Neuronal stem cell (in vitro differentiated cells): Measurements from ENCODE around the gene SLX4IP.

ENCODE experiments used
- DNase-seq: peaks from one replicate; pipeline ENCODE4 v3.0.0-alpha.2; 2013; ENCODE audit warnings: low spot score
- H2AFZ ChIP-seq: one replicate; pipeline ENCODE4 v1.6.1; 2013; ENCODE audit warnings: mild to moderate bottlenecking, low read length, inconsistent platforms
- H2AK5ac ChIP-seq: 2 replicates; pipeline ENCODE4 v1.6.1; 2013; ENCODE audit warnings: low read depth, mild to moderate bottlenecking, inconsistent platforms, low read length, moderate library complexity, mixed read lengths
- H2BK120ac ChIP-seq: 2 replicates; pipeline ENCODE4 v1.6.1; 2013; ENCODE audit warnings: low read depth, mild to moderate bottlenecking, inconsistent platforms, low read length, moderate library complexity, mixed read lengths
- H2BK12ac ChIP-seq: one replicate; pipeline ENCODE4 v1.6.1; 2013; ENCODE audit warnings: low read length, inconsistent platforms
- H2BK15ac ChIP-seq: 2 replicates; pipeline ENCODE4 v1.6.1; 2013; ENCODE audit warnings: mild to moderate bottlenecking, low read length, inconsistent platforms, mixed read lengths
- H2BK5ac ChIP-seq: one replicate; pipeline ENCODE4 v1.6.1; 2013; ENCODE audit warnings: inconsistent platforms, mild to moderate bottlenecking, low read length, moderate library complexity
- H3K14ac ChIP-seq: one replicate; pipeline ENCODE4 v1.6.1; 2013; ENCODE audit warnings: low read length, inconsistent platforms
- H3K18ac ChIP-seq: 2 replicates; pipeline ENCODE4 v1.6.1; 2013; ENCODE audit warnings: low read length, inconsistent platforms
- H3K23ac ChIP-seq: 2 replicates; pipeline ENCODE4 v1.6.1; 2013; ENCODE audit warnings: low read depth, mild to moderate bottlenecking, mixed read lengths, low read length, inconsistent platforms; ENCODE audit not compliant: poor library complexity
- H3K27ac ChIP-seq: replicated peaks from 3 replicates; pipeline ENCODE4 v1.5.1; 2013; ENCODE audit warnings: low read length, inconsistent platforms
- H3K27me3 ChIP-seq, 3 experiments: 2 replicates each; pipeline ENCODE4 v1.6.1; 2013; ENCODE audit warnings: low read length in 3 of 3, mild to moderate bottlenecking in 2 of 3, inconsistent platforms in 1 of 3, low read depth in 1 of 3, mixed read lengths in 1 of 3, moderate library complexity in 1 of 3; ENCODE audit not compliant: control insufficient read depth in 3 of 3, insufficient read depth in 3 of 3
- H3K36me3 ChIP-seq, 2 donors: replicated peaks in 1 of 2; 2 replicates each; pipeline ENCODE4 v1.6.1; 2013; ENCODE audit warnings: low read length in 2 of 2; ENCODE audit not compliant: control insufficient read depth in 2 of 2, insufficient read depth in 2 of 2
- H3K4ac ChIP-seq: 2 replicates; pipeline ENCODE4 v1.6.1; 2013; ENCODE audit warnings: inconsistent platforms, mild to moderate bottlenecking, low read length, moderate library complexity
- H3K4me1 ChIP-seq, 2 donors: 1 replicate in 1 of 2; 2 replicates in 1 of 2; pipeline ENCODE4 v1.6.1; 2013; ENCODE audit warnings: low read length in 2 of 2, low read depth in 1 of 2; ENCODE audit not compliant: control insufficient read depth in 2 of 2, insufficient read depth in 1 of 2
- H3K4me2 ChIP-seq: one replicate; pipeline ENCODE4 v1.6.1; 2013; ENCODE audit warnings: mild to moderate bottlenecking, low read length, inconsistent platforms; ENCODE audit not compliant: insufficient read depth, poor library complexity, severe bottlenecking
- H3K4me3 ChIP-seq, 2 donors: 2 replicates each; pipeline ENCODE4 v1.5.1; 2013; ENCODE audit warnings: low read length in 2 of 2, mild to moderate bottlenecking in 2 of 2, inconsistent platforms in 1 of 2, moderate library complexity in 1 of 2
- H3K79me1 ChIP-seq: one replicate; pipeline ENCODE4 v1.6.1; 2013; ENCODE audit warnings: low read depth, mild to moderate bottlenecking, inconsistent platforms, low read length, moderate library complexity
- H3K9ac ChIP-seq: one replicate; pipeline ENCODE4 v1.6.1; 2013; ENCODE audit warnings: mild to moderate bottlenecking, low read depth, low read length, inconsistent platforms; ENCODE audit not compliant: poor library complexity
- H3K9me3 ChIP-seq, 2 donors: replicated peaks in 1 of 2; 2 replicates each; pipeline versions ENCODE3 to v1.6.1; 2013; ENCODE audit warnings: low read length in 2 of 2, mild to moderate bottlenecking in 2 of 2, inconsistent platforms in 1 of 2, low read depth in 1 of 2, mixed read lengths in 1 of 2, moderate library complexity in 1 of 2; ENCODE audit not compliant: control insufficient read depth in 2 of 2, insufficient read depth in 1 of 2
- H4K8ac ChIP-seq: one replicate; pipeline ENCODE4 v1.6.1; 2013; ENCODE audit warnings: low read depth, mild to moderate bottlenecking, inconsistent platforms, low read length, moderate library complexity
- H4K91ac ChIP-seq: one replicate; pipeline ENCODE4 v1.6.1; 2013; ENCODE audit warnings: low read length, low read depth, mild to moderate bottlenecking, inconsistent platforms; ENCODE audit not compliant: poor library complexity
- WGBS, 2 donors: extraction: QIAGEN DNeasy Blood & Tissue Kit; methylation state at CpG; one replicate each; pipeline ENCODE4 v1.1.7; 2013; ENCODE audit warnings: missing lambda C conversion rate in 2 of 2, mixed read lengths in 1 of 2; ENCODE audit not compliant: insufficient read length in 2 of 2, insufficient replicate concordance in 1 of 2; ENCODE audit errors: extremely low coverage in 2 of 2; 5-methylcytosine and 5-hydroxymethylcytosine counted together

SLX4IP gene

DNA sequence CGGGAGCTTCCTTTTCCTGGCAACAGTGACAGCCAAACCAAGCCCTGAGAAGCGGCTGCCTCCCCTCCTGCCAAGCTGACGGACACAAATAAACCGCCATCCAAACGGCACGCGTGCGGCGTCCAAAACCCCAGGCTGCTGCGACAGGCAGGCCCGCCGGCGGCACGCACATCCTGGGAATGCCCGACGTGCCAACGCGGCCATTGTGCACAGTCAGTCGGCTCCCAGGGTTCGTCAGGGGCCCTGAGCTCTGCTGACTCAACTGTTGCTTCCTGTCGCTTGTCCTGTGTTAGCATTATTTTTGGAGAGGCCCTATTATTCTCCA is 231.9 kb downstream of the SLX4IP start:
- no peak overlapping the region for H3K4ac ChIP-seq
- H2BK15ac ChIP-seq, result no peak overlapping the region
- no peak overlapping the region for H3K9ac ChIP-seq
- no peak overlapping the region for H2BK120ac ChIP-seq
- peaks cover 50 to 59% of the 10 kb centered on the region in 2 donors for H3K36me3 ChIP-seq
- H2BK12ac ChIP-seq, result no peak overlapping the region
- no peak overlapping the region for H4K8ac ChIP-seq
- peaks cover 53 to 59% of the 10 kb centered on the region in 2 donors for H3K4me1 ChIP-seq
- H3K79me1 ChIP-seq, result peaks cover 13% of the 10 kb centered on the region
- peak overlapping the region; percentile 77 for H3K14ac ChIP-seq
- no peak overlapping the region for H2AFZ ChIP-seq
- peak overlapping the region; percentile 42 for H2AK5ac ChIP-seq
- peaks cover 0 to 2% of the 10 kb centered on the region in 2 donors for H3K9me3 ChIP-seq
- H3K27ac ChIP-seq, result peak overlapping the region; percentile 58
- H3K4me3 ChIP-seq, result no peak overlapping the region
- H3K18ac ChIP-seq, result peak overlapping the region; percentile 82
- H3K27me3 ChIP-seq, result no peaks in the 10 kb centered on the region
- H3K4me2 ChIP-seq, result peak overlapping the region; percentile 2
- no CpG with 5 or more reads among the region's 21 CpGs for WGBS, 2 donors
- H4K91ac ChIP-seq, result no peak overlapping the region
- no peak overlapping the region for H3K23ac ChIP-seq
- H2BK5ac ChIP-seq, result peak overlapping the region; percentile 62
- DNase-seq, result no peak

DNA sequence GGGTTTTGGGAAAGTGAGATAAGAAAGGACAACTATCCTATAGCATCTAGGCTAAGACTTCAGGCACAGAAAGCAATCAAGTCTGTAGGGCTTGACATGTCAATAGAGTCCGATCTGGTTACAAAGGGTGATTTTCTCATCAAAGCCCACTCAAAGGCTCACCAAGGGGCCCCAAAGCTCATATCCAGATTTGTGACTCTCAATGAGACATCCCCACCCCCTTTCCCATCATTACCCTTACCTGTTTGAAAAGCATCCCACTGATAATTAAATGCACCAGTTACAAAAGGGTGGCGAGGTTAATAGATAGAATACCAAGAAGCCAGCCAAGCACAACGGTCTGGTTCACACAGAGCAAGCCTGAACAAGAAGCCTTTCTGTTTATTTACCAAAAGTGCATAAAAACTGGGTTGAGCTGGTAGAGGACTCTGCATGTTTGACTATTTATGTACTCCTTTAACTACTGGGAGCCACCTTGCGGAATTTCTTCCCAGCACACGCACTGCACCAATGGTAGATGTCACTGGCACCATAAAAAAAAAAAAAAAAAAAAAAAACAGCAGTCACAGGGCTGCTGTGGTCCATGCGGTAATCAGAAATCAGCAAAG is 232.6 kb downstream of the SLX4IP start:
- Histone ChIP-seq H3K14ac (no peak overlapping the region), H3K4me3 (no peak overlapping the region), H2AK5ac (no peak overlapping the region), H2BK12ac (no peak overlapping the region), H3K4me1 (peaks cover 51 to 63% of the 10 kb centered on the region in 2 donors), H3K4me2 (no peak overlapping the region), H3K9me3 (peaks cover 0 to 2% of the 10 kb centered on the region in 2 donors), H4K91ac (no peak overlapping the region), H2BK15ac (no peak overlapping the region), H3K27ac (peak overlapping the region; percentile 70), H2AFZ (no peak overlapping the region), H2BK120ac (no peak overlapping the region), H3K79me1 (peaks cover 16% of the 10 kb centered on the region), H4K8ac (no peak overlapping the region), H3K36me3 (peaks cover 51 to 53% of the 10 kb centered on the region in 2 donors), H3K23ac (no peak overlapping the region), H3K9ac (no peak overlapping the region), H3K4ac (no peak overlapping the region), H2BK5ac (no peak overlapping the region), H3K18ac (no peak overlapping the region), H3K27me3 (no peaks in the 10 kb centered on the region)
- peak; percentile 73 for DNase-seq
- no CpG with 5 or more reads among the region's 6 CpGs for WGBS, 2 donors

DNA sequence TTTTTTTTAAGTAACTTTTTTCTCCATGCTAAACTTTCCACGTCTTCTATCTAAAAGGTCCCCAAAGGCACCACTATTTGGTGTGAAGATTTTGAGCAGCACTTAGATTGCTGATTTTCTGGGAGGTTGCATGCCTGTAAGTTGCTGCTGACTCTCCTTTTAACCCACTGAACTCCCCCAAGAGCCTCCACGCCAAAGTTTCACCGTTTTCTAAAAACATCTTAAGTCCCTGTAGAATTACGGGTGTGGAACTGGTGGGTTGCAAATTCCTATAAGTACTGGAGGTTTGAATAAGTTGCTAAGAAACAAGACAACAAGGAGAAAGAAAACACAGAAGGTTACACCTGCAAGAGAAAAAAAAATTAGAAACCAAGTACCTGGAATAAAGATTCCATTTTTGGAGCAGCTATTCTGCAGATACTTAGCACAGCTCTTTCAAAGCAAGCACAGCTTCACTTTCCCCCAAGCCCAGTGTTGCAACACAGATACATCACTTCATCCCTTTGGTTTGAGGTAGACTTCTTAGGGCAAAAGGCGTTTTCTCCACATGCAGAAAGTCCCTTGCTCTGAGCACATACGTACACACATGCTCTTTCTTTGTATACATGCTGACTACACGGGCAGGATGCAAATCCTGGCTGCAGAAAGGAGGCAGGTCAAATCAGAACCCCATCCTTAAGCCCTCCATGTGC is 233.7 kb downstream of the SLX4IP start:
- Histone ChIP-seq H2AK5ac (no peak overlapping the region), H3K4me2 (peak overlapping the region; percentile 39), H2BK120ac (no peak overlapping the region), H3K4me3 (peak overlapping the region in 1 of 2 donors; percentile 18), H4K91ac (no peak overlapping the region), H3K27me3 (no peaks in the 10 kb centered on the region), H3K79me1 (peaks cover 18% of the 10 kb centered on the region), H3K14ac (no peak overlapping the region), H3K4ac (no peak overlapping the region), H2BK15ac (no peak overlapping the region), H2BK12ac (no peak overlapping the region), H3K9me3 (no peaks in the 10 kb centered on the region), H3K9ac (no peak overlapping the region), H4K8ac (no peak overlapping the region), H3K18ac (no peak overlapping the region), H2BK5ac (no peak overlapping the region), H3K4me1 (peaks cover 49 to 63% of the 10 kb centered on the region in 2 donors), H3K23ac (no peak overlapping the region), H2AFZ (no peak overlapping the region), H3K27ac (peak overlapping the region; percentile 70), H3K36me3 (peaks cover 42% of the 10 kb centered on the region in 2 donors)
- no peak for DNase-seq
- WGBS, 2 donors, result no CpG with 5 or more reads among the region's 7 CpGs

DNA sequence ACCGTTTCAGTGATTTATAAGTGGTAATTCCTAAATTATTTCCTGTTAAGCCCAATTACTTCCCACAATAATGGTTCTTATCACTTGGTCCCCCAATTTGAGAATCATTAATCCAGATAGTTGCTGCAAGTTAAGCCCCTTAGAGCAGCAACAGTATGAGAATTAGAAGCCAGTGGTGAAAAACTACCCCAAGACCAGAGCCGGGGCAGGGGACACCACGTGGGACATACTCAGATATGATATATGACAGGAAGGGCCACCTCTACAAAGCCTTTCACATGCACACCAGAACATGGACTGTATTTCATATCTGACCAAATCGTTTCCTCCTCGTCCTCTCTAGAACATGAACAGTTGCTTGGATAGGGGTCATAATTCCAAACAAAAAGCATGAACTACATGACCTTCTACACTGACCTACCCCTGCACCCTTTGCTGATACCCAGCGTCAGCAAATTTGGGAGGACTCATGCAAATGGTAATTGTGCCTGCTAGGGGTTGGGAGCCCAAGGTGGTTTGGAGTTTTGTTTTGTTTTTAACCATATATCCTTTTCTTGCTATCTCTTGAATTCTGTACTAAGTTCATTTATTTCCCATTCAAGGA is 234.8 kb downstream of the SLX4IP start:
- H3K4me1 ChIP-seq, result peaks cover 40 to 57% of the 10 kb centered on the region in 2 donors
- WGBS, 2 donors, result no CpG with 5 or more reads among the region's 6 CpGs
- H3K4ac ChIP-seq, result no peak overlapping the region
- no peak overlapping the region for H2AK5ac ChIP-seq
- no peak overlapping the region for H4K8ac ChIP-seq
- peak overlapping the region; percentile 48 for H3K4me2 ChIP-seq
- no peak overlapping the region for H3K9ac ChIP-seq
- H3K18ac ChIP-seq, result no peak overlapping the region
- no peak overlapping the region for H2AFZ ChIP-seq
- no peak overlapping the region for H3K27ac ChIP-seq
- no peak overlapping the region for H2BK120ac ChIP-seq
- H3K23ac ChIP-seq, result no peak overlapping the region
- H4K91ac ChIP-seq, result no peak overlapping the region
- no peaks in the 10 kb centered on the region for H3K9me3 ChIP-seq
- no peak overlapping the region for H2BK12ac ChIP-seq
- H3K14ac ChIP-seq, result no peak overlapping the region
- H3K4me3 ChIP-seq, result peak overlapping the region in 1 of 2 donors; percentile 72
- no peak for DNase-seq
- peaks cover 30 to 40% of the 10 kb centered on the region in 2 donors for H3K36me3 ChIP-seq
- H3K79me1 ChIP-seq, result peaks cover 18% of the 10 kb centered on the region
- H3K27me3 ChIP-seq, result no peaks in the 10 kb centered on the region
- H2BK15ac ChIP-seq, result no peak overlapping the region
- H2BK5ac ChIP-seq, result no peak overlapping the region
